ENCODE results near the gene MRE11.

DNA sequence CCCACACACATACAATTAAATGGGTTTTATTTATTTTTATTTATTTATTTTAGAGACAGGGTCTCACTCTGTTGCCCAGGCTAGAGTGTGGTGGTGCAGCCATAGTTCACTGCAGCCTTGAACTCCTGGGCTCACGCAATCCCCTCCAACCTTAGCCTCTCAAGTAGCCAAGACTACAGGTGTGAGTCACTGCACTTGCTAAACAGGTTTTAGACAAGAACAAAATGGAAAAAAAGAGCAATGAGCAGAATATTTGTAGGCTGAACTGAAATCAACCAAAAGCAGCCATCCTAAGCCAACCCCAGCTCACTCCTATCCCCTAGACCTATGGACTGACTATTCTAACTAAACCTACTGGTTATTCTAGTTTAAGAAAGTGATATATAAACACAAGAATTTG is 37.8 kb downstream of the MRE11 start:
- TF ChIP-seq SUZ12 (IDR thresholded peaks at IDR 0.05), result no peak
- no peak for TF ChIP-seq SP1 (IDR thresholded peaks at IDR 0.05)
- TF ChIP-seq NFRKB (IDR thresholded peaks at IDR 0.05), result no peak
- TF ChIP-seq TARDBP (IDR thresholded peaks at IDR 0.05), result no peak
- no peak for TF ChIP-seq ELF4 (IDR thresholded peaks at IDR 0.05)
- no peak for TF ChIP-seq L3MBTL2 (conservative IDR thresholded peaks at IDR 0.05)

Data from HEK293T (cell line).